ENCODE measurements around the gene HTD2. TPM values are rescaled to one million over a fixed set of nuclear protein-coding genes. Genes with fewer than 3 reads are reported as not detected.

The HTD2 gene
- total RNA-seq, 1 donor from 2014 or later = 14.8 TPM

- DNase-seq (ENCODE audit: low read depth) = no peak
Measured at GRCh38 chr3:58357402-58357801, 51.1 kb downstream of the HTD2 start.

- no peak for DNase-seq (ENCODE audit: low read depth)
Measured at GRCh38 chr3:58358092-58358491, 51.8 kb downstream of the HTD2 start.

- no peak for DNase-seq (ENCODE audit: low read depth)
Measured at GRCh38 chr3:58358808-58359207, 52.5 kb downstream of the HTD2 start.

- DNase-seq (ENCODE audit: low read depth) = no peak
Measured at GRCh38 chr3:58359621-58360020, 53.3 kb downstream of the HTD2 start.

GRCh38 chr3:58361866-58362265, 55.5 kb downstream of the HTD2 start:
- no peak for DNase-seq (ENCODE audit: low read depth)

- peak; percentile 11 for DNase-seq (ENCODE audit: low read depth)
Measured at GRCh38 chr3:58366699-58367098, 60.4 kb downstream of the HTD2 start.

GRCh38 chr3:58369038-58369437, 62.7 kb downstream of the HTD2 start:
- no peak for DNase-seq (ENCODE audit: low read depth)

Other genes with a start within 250 kb of the HTD2 start
- gene DNASE1L3, start 95.5 kb upstream of the HTD2 start, total RNA-seq = not detected in 2 replicates
- gene ABHD6, start 68.7 kb upstream of the HTD2 start, total RNA-seq = 5.2 and 8.8 TPM in 2 replicates
- gene RPP14, start 275 bp upstream of the HTD2 start, total RNA-seq = 14.5 and 27.6 TPM in 2 replicates
- 8.5 and 19.3 TPM in 2 replicates for gene PXK, start 26.4 kb downstream of the HTD2 start, total RNA-seq
- 126 and 207 TPM in 2 replicates for gene PDHB, start 127.3 kb downstream of the HTD2 start, total RNA-seq
- 6.3 and 9.5 TPM in 2 replicates for gene KCTD6, start 185.6 kb downstream of the HTD2 start, total RNA-seq
- gene ACOX2, start 230.7 kb downstream of the HTD2 start, total RNA-seq = 0.75 TPM in 1 of 2 replicates, not detected in the other